Karpas-422 (cell line): ENCODE data around the gene KAZALD1. TPM values are rescaled to one million over a fixed set of nuclear protein-coding genes. Genes with fewer than 3 reads are reported as not detected.

Source experiments
- DNase-seq: peaks from one replicate; pipeline ENCODE4 v3.0.0-alpha.2; 2015
- H2AFZ ChIP-seq: fragments of 200-600 bp; sonication (generic); 2 replicates; pipeline ENCODE4 v1.6.1; 2014; ENCODE audit warnings: antibody characterized with exemption, low read length, mixed read lengths
- H3K27ac ChIP-seq: fragments of 200-600 bp; sonication (generic); 2 replicates; pipeline ENCODE4 v1.5.1; 2014; ENCODE audit warnings: mild to moderate bottlenecking, low read length, moderate library complexity
- H3K27me3 ChIP-seq: fragments of 200-600 bp; sonication (generic); 2 replicates; pipeline ENCODE4 v1.6.1; 2014; ENCODE audit warnings: low read length, mixed read lengths
- H3K36me3 ChIP-seq: fragments of 200-600 bp; sonication (generic); 2 replicates; pipeline ENCODE4 v1.6.1; 2014; ENCODE audit warnings: low read length, mixed read lengths; ENCODE audit not compliant: insufficient read depth
- H3K4me1 ChIP-seq: fragments of 200-600 bp; sonication (generic); 2 replicates; pipeline ENCODE4 v1.6.1; 2014; ENCODE audit warnings: mild to moderate bottlenecking, low read length, mixed read lengths
- H3K4me2 ChIP-seq: fragments of 200-600 bp; sonication (generic); 2 replicates; pipeline ENCODE4 v1.6.1; 2014; ENCODE audit warnings: low read length, low read depth, mild to moderate bottlenecking; ENCODE audit not compliant: poor library complexity, severe bottlenecking
- H3K4me3 ChIP-seq: fragments of 200-600 bp; sonication (generic); 2 replicates; pipeline ENCODE4 v1.5.1; 2014; ENCODE audit warnings: mild to moderate bottlenecking, antibody characterized with exemption, low read length, mixed read lengths
- H3K79me2 ChIP-seq: fragments of 200-600 bp; sonication (generic); 2 replicates; pipeline ENCODE4 v1.6.1; 2014; ENCODE audit warnings: mild to moderate bottlenecking, low read length, mixed read lengths
- H3K9ac ChIP-seq: fragments of 200-600 bp; sonication (generic); 2 replicates; pipeline ENCODE4 v1.6.0; 2014; ENCODE audit warnings: low read length
- H3K9me2 ChIP-seq: fragments of 200-600 bp; sonication (generic), shearing (Covaris generic); replicated peaks from 2 replicates; pipeline ENCODE4 v1.6.0; 2014; ENCODE audit warnings: mild to moderate bottlenecking, low read length, moderate library complexity; ENCODE audit not compliant: insufficient read depth
- H3K9me3 ChIP-seq: fragments of 300-700, 200-600 bp; sonication (generic); 2 replicates; pipeline ENCODE4 v1.6.1; 2014; ENCODE audit warnings: low read length, mixed read lengths
- H4K20me1 ChIP-seq: fragments of 200-600 bp; sonication (generic); 2 replicates; pipeline ENCODE4 v1.6.1; 2014; ENCODE audit warnings: mild to moderate bottlenecking, antibody characterized with exemption, low read length, low read depth; ENCODE audit not compliant: insufficient read depth
- total RNA-seq: library from RNA; depleted of rRNA; stranded (reverse); fragments of >200 nt; shearing (Covaris generic); gene quantifications from 2 replicates; pipeline ENCODE4 v1.2.3, GENCODE V29; 2014; ENCODE audit warnings: low replicate concordance; rRNA removed

KAZALD1 gene
- 21.5 and 50.1 TPM in 2 replicates for total RNA-seq

- H2AFZ ChIP-seq: peak within 1 kb of the TSS; percentile 83; the same call in 1 of the 2 replicates
- peak within 1 kb of the TSS; percentile 88 for H3K9ac ChIP-seq
- no peaks in the 10 kb centered on the region for H3K36me3 ChIP-seq
- peak; percentile 92 for DNase-seq
- no peaks in the 10 kb centered on the region for H3K9me2 ChIP-seq
- H3K9me3 ChIP-seq: no peaks in the 10 kb centered on the region
- H3K4me1 ChIP-seq: peaks cover 69% of the 10 kb centered on the region
- H4K20me1 ChIP-seq: no peaks in the 10 kb centered on the region
- peak within 1 kb of the TSS; percentile 81 for H3K4me2 ChIP-seq
- H3K27me3 ChIP-seq: no peaks in the 10 kb centered on the region
- H3K4me3 ChIP-seq: peak within 1 kb of the TSS; percentile 80
- peaks cover 57% of the 10 kb centered on the region for H3K79me2 ChIP-seq
- H3K27ac ChIP-seq: peak within 1 kb of the TSS; percentile 98
Measured at GRCh38 chr10:101061624-101062231, at the start of gene KAZALD1. Gene KAZALD1 (plus strand): TSS chr10:101061989. CDS start chr10:101062593, 604 bp downstream.

- H3K36me3 ChIP-seq: no peaks in the 10 kb centered on the region
- no peaks in the 10 kb centered on the region for H3K9me2 ChIP-seq
- no peak overlapping the region for H3K4me3 ChIP-seq
- H3K27me3 ChIP-seq: no peaks in the 10 kb centered on the region
- peak; percentile 92 for DNase-seq
- no peaks in the 10 kb centered on the region for H3K9me3 ChIP-seq
- H2AFZ ChIP-seq: no peak overlapping the region
- no peak overlapping the region for H3K27ac ChIP-seq
- H3K9ac ChIP-seq: no peak overlapping the region
- no peaks in the 10 kb centered on the region for H3K79me2 ChIP-seq
- peak overlapping the region; percentile 27 for H3K4me2 ChIP-seq
- H4K20me1 ChIP-seq: no peaks in the 10 kb centered on the region
- peaks cover 51% of the 10 kb centered on the region for H3K4me1 ChIP-seq
Measured at GRCh38 chr10:101012525-101013364, 49.0 kb upstream of the KAZALD1 start.

- no peaks in the 10 kb centered on the region for H3K9me3 ChIP-seq
- H3K79me2 ChIP-seq: no peaks in the 10 kb centered on the region
- no peak overlapping the region for H2AFZ ChIP-seq
- H3K36me3 ChIP-seq: no peaks in the 10 kb centered on the region
- peaks cover 57% of the 10 kb centered on the region for H3K4me1 ChIP-seq
- no peak overlapping the region for H3K4me3 ChIP-seq
- H3K27ac ChIP-seq: no peak overlapping the region
- H3K4me2 ChIP-seq: peak overlapping the region; percentile 27
- no peaks in the 10 kb centered on the region for H3K9me2 ChIP-seq
- no peak for DNase-seq
- H4K20me1 ChIP-seq: no peaks in the 10 kb centered on the region
- no peaks in the 10 kb centered on the region for H3K27me3 ChIP-seq
- no peak overlapping the region for H3K9ac ChIP-seq
Measured at GRCh38 chr10:101013365-101013825, 48.4 kb upstream of the KAZALD1 start.

GRCh38 chr10:101014230-101014884 lies 47.4 kb upstream of the KAZALD1 start:
- peaks cover 64% of the 10 kb centered on the region for H3K4me1 ChIP-seq
- H4K20me1 ChIP-seq: no peaks in the 10 kb centered on the region
- no peaks in the 10 kb centered on the region for H3K36me3 ChIP-seq
- no peaks in the 10 kb centered on the region for H3K9me3 ChIP-seq
- H3K4me2 ChIP-seq: peak overlapping the region; percentile 95
- peak overlapping the region; percentile 14; the same call in 1 of the 2 replicates for H3K4me3 ChIP-seq
- H3K79me2 ChIP-seq: no peaks in the 10 kb centered on the region
- H3K27ac ChIP-seq: peak overlapping the region; percentile 92
- H2AFZ ChIP-seq: no peak overlapping the region
- peak; percentile 91 for DNase-seq
- H3K27me3 ChIP-seq: no peaks in the 10 kb centered on the region
- peak overlapping the region; percentile 61 for H3K9ac ChIP-seq
- H3K9me2 ChIP-seq: no peaks in the 10 kb centered on the region

GRCh38 chr10:101014966-101015581 lies 46.7 kb upstream of the KAZALD1 start:
- H2AFZ ChIP-seq: no peak overlapping the region; the same call in 1 of the 2 replicates
- peak overlapping the region; percentile 14; the same call in 1 of the 2 replicates for H3K4me3 ChIP-seq
- H3K9me2 ChIP-seq: no peaks in the 10 kb centered on the region
- H3K79me2 ChIP-seq: no peaks in the 10 kb centered on the region
- no peaks in the 10 kb centered on the region for H3K9me3 ChIP-seq
- peak overlapping the region; percentile 95 for H3K4me2 ChIP-seq
- peaks cover 64% of the 10 kb centered on the region for H3K4me1 ChIP-seq
- no peaks in the 10 kb centered on the region for H3K27me3 ChIP-seq
- H3K27ac ChIP-seq: peak overlapping the region; percentile 92
- DNase-seq: peak; percentile 72
- H3K36me3 ChIP-seq: no peaks in the 10 kb centered on the region
- peak overlapping the region; percentile 61 for H3K9ac ChIP-seq
- no peaks in the 10 kb centered on the region for H4K20me1 ChIP-seq

GRCh38 chr10:101015582-101015973 lies 46.2 kb upstream of the KAZALD1 start:
- Histone ChIP-seq H3K36me3 (no peaks in the 10 kb centered on the region), H3K9me3 (no peaks in the 10 kb centered on the region), H2AFZ (no peak overlapping the region), H3K27ac (peak overlapping the region; percentile 92), H3K4me3 (no peak overlapping the region; the same call in 1 of the 2 replicates), H3K9me2 (no peaks in the 10 kb centered on the region), H3K79me2 (no peaks in the 10 kb centered on the region), H3K4me2 (peak overlapping the region; percentile 95), H3K4me1 (peaks cover 64% of the 10 kb centered on the region), H4K20me1 (no peaks in the 10 kb centered on the region), H3K9ac (peak overlapping the region; percentile 61), H3K27me3 (no peaks in the 10 kb centered on the region)
- no peak for DNase-seq

- DNase-seq: peak; percentile 53
- Histone ChIP-seq H3K4me2 (peak overlapping the region; percentile 95), H3K27me3 (no peaks in the 10 kb centered on the region), H3K9ac (peak overlapping the region; percentile 61), H3K27ac (peak overlapping the region; percentile 92), H3K36me3 (no peaks in the 10 kb centered on the region), H3K4me1 (peaks cover 64% of the 10 kb centered on the region), H3K4me3 (peak overlapping the region; percentile 57), H3K79me2 (no peaks in the 10 kb centered on the region), H3K9me2 (no peaks in the 10 kb centered on the region), H2AFZ (no peak overlapping the region), H4K20me1 (no peaks in the 10 kb centered on the region), H3K9me3 (no peaks in the 10 kb centered on the region)
Measured at GRCh38 chr10:101016814-101017213, 45.0 kb upstream of the KAZALD1 start.
